Measurements from ENCODE around the gene ETS1. TPM values are rescaled to one million over a fixed set of nuclear protein-coding genes. Genes with fewer than 3 reads are reported as not detected.

The ETS1 gene
- total RNA-seq, 1 experiment from 2014 or later = 29.9 TPM

DNA sequence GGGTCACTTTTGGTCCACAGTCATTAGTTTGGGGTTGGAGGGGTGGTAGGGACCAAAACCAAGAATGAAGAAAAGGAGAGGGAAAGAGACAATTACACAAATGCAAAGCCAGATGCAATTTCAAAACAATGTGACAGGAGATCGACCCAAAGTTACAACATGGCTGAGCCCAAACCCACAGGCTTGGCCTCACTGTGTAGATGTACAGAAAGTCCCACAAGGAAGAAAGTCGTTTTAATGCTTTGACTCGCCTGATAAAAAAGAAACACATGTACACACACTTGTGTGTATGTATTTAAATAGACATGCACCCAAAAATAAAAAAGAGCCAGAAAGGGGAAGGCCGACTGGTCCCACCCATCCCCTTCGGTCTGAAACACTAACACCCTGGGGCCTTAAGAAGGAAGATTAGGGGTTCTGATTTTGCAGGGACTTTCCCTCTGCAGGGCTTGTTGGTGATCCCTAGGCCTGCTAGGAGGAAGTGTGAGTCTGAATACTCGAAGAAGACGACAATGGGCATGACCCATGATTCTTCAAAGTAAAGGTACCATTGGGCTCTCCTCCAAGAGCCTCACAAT lies 104.1 kb downstream of the ETS1 start:
- Mint-ChIP-seq H3K27me3 (ENCODE audit: low read depth) (no peaks in the 10 kb centered on the region), H3K4me1 (no peaks in the 10 kb centered on the region), H3K4me3 (no peak overlapping the region), H3K36me3 (ENCODE audit: insufficient read depth in 1 of 3, low read depth in 3 of 3) (peaks cover 3 to 37% (median 10%) of the 10 kb centered on the region in 3 experiments; a peak in 5 of 7 replicates), H3K9me3 (no peaks in the 10 kb centered on the region), H3K27ac (no peak overlapping the region)
- Histone ChIP-seq H3K9ac (ENCODE audit: extremely low read depth, insufficient read length, low read length) (no peak overlapping the region), H2BK5ac (ENCODE audit: insufficient read length, low read length) (no peak overlapping the region), H3K23me2 (ENCODE audit: insufficient read length, low read depth, low read length, poor library complexity, severe bottlenecking) (no peaks in the 10 kb centered on the region), H3K9me3 (ENCODE audit: control insufficient read depth, low read depth, low read length) (no peaks in the 10 kb centered on the region), H2BK20ac (ENCODE audit: low read depth, low read length, poor library complexity, severe bottlenecking) (no peak overlapping the region), H3K27me3 (ENCODE audit: insufficient read depth, low read length) (no peaks in the 10 kb centered on the region), H3K4ac (ENCODE audit: low read depth, low read length) (no peak overlapping the region), H3K14ac (ENCODE audit: insufficient read depth, low read length) (no peak overlapping the region), H2BK120ac (ENCODE audit: low read depth, low read length, poor library complexity, severe bottlenecking) (no peak overlapping the region), H4K91ac (ENCODE audit: insufficient read length, low read depth, low read length) (no peak overlapping the region), H2AK5ac (ENCODE audit: insufficient read length, low read length) (no peak overlapping the region), H3K4me2 (ENCODE audit: insufficient read depth, insufficient read length, low read length) (no peak overlapping the region), H3K23ac (ENCODE audit: insufficient read length, low read depth, low read length) (no peak overlapping the region), H4K20me1 (ENCODE audit: control insufficient read depth, insufficient read depth, insufficient read length) (no peaks in the 10 kb centered on the region), H4K5ac (ENCODE audit: insufficient read length, low read depth, low read length) (no peak overlapping the region), H4K8ac (replicated peaks; ENCODE audit: insufficient read length, low read depth, low read length) (no peak overlapping the region), H3K56ac (ENCODE audit: insufficient read length, low read depth, low read length) (no peak overlapping the region), H3K79me1 (ENCODE audit: insufficient read depth, low read depth, low read length, poor library complexity, severe bottlenecking) (no peaks in the 10 kb centered on the region), H2BK12ac (ENCODE audit: insufficient read length, low read depth, low read length) (no peak overlapping the region), H3K27ac (ENCODE audit: insufficient read length, low read depth, low read length) (no peak overlapping the region), H2BK15ac (ENCODE audit: low read depth, low read length) (no peak overlapping the region), H3T11ph (ENCODE audit: low read length) (no peak overlapping the region), H3K79me2 (ENCODE audit: insufficient read depth, low read length) (no peaks in the 10 kb centered on the region), H3K18ac (ENCODE audit: insufficient read length, low read depth, low read length) (no peak overlapping the region), H3K4me1 (ENCODE audit: insufficient read depth, low read length) (no peaks in the 10 kb centered on the region), H2AFZ (ENCODE audit: low read length) (no peak overlapping the region)
- no CpG with 5 or more reads among the region's 7 CpGs for WGBS (ENCODE audit: extremely low coverage, insufficient read length, low lambda C conversion rate)
- no peak for DNase-seq
- TF ChIP-seq CTCF (conservative IDR thresholded peaks at IDR 0.05) = no peak

Measured in H9 (cell line).